HG03521 (cell line): ENCODE results near the gene CCSER1.
"Not testable (repeated sequence)": the region's sequence is repeated elsewhere in the genome, so short reads cannot be mapped to it uniquely, and the experiment has no call there.

ENCODE experiments used
- ATAC-seq: cut with Tn5 transposase; IDR thresholded peaks from one replicate; pipeline ENCODE4 v1.9.1; 2021; ENCODE audit warnings: mild to moderate bottlenecking, moderate library complexity; ENCODE audit not compliant: unreplicated experiment

Gene CCSER1

DNA sequence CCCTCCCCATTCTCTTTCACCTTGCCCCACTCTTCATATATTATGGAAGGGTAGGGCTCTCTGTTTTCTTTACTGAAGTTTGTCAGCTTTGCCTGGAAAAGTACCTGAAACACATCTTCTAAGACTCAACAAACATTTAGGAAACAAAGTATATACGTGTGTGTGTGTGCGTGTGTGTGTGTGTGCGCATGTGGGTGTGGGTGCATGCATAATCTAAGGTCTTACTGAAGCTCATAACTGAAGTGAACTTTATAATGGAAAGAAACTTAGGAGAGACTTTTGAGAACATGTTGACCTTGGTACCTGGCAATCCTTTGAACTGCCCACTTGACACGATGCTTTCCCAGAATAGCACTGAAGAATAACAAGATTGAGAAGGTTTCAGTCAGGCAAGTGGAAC lies 1190.2 kb downstream of the CCSER1 start:
- ATAC-seq, result no peak

DNA sequence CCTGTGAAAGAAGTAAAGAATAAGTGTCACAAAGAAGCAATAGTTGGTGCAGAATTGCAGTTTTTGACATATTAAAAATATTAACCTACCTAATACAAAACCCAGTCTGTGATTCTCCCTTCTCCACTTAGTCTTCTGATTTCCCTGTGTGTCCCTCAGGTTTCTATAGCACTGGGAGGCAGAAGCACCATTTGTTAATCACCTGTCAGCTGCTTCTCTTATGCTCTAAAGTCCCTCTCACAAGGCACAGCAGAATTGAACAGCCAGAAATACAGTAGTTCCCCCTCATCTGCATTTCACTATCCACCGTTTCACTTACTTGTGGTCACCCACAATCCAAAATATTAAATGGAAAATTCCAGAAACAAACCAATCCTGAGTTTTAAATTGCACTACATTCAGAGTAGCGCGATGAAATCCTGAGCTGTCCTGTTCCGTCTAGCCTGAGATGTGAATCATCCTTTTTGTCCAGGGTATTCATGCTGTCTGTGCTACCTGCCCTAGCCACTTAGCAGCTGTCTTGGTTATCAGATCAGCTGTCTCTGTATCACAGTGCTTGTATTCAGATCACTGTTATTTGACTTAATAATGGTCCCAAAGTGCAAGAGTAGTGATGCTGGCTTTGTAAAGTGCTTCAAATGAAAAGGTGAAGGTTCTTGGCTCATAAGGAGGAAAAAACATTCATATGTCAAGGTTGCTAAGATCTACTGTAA lies 1192.5 kb downstream of the CCSER1 start:
- no peak for ATAC-seq

DNA sequence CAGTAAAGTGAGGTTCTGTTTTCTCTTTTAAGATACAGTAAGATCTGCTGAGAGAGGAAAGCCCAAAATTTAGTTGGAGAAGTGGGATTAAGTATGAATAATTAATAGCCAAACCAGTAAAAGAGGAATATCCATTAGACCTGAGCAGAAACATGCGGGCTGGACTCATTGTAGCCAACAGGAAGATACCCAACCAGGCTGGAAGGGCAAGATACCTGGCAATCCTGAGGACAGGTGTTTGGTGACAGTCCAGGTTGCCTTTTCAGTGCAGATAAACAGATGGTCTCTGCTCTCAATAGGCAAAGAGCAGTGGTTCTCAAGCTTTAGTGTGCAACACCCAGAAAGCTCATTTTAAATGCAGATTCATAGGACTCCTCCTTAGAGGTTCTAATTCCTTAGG lies 1195.8 kb downstream of the CCSER1 start:
- no peak for ATAC-seq

DNA sequence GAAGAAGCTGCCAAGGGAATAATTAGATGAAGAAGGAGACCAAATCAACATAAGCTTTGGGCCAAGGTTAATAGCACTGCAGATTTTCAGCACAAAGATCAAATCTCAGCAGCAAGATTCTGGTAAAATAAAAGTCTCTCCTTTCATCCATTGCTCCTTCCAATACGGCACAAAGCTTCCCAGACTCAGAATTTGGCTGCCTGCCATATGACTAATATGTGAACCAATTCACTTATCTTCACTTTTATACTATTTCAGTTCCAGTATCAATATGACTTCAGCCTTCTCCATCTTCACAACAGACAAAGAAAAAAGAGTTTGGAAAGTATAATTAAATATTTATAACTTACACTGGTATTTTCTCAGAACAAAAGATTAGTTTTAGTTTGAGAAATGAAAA lies 1198.3 kb downstream of the CCSER1 start:
- ATAC-seq, result no peak

DNA sequence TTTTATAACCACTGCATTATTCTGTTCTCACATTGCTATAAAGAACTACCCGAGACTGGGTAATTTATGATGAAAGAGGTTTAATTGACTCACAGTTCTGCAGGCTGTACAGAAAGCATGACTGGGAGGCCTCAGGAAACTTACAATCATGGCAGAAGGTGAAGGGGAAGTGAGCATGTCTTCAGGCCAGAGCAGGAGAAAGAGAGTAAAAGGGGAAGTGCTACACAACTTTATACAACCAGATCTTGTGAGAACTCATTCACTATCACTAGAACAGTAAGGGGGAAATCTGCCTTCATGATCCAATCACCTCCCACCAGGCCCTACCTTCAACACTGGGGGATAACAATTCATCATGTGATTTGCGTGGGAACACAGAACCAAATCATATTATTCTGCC lies 1199.0 kb downstream of the CCSER1 start:
- not testable (repeated sequence) for ATAC-seq

DNA sequence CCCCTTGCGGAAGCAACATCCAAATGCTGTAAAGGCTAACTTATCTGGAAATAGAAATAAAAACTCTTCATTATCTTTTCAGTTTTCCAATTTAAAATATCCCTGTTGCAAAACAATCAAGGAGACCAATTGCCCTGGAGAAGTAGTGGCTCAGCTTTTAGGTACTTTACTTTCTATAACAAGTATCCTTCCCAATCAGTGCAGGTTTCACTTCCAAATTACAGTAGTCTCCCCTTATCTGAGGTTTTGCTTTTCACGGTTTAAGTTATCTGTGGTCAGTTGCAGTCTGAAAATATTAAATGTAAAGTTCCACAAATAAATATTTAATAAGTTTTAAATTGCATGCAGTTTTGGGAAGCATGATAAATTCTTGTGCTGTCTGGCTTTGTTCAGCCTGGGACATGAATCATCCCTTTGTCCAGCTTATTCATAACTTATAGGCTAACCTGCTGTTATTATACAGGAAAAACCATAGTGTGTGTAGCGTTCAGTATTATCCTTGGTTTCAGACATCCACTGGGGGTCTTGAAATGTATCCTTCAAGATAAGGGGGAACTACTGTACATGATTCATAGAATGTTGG lies 1203.5 kb downstream of the CCSER1 start:
- ATAC-seq, result no peak

DNA sequence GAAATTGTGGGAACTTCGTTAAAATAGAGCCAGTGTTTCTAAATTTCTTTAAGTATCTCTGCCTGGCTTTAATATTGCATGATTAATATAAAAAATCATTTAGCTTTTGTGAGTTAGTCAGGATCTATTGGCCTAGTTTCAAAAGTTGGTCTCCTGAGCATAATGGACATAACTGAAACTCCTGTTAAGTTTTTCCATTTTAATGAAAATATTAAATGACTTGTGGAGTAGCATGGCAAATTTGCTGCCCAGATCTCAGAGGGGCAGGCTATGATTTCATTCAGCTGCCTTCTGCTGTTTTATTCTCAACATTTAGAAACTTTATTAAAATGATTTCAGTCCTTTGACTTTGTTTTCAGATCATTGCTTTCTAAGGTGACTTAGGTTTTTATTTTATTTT lies 1213.6 kb downstream of the CCSER1 start:
- ATAC-seq, result no peak

DNA sequence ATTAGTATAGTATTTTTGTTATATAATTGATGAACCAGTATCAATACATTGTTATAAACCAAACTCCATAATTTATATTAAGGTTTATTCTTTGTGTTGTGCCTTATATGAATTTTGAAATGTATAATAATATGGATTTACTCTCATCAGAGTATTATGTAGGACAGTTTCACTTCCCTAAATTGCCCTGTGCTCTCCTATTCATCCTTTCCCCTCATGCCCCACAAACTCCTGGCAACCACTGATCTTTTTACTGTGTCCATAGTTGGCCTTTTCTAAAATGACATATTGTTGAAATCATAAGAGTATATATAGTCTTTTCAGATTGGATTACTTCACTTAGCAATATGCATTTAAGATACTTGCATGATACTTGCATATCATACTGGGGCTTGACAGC lies 1218.4 kb downstream of the CCSER1 start:
- no peak for ATAC-seq

DNA sequence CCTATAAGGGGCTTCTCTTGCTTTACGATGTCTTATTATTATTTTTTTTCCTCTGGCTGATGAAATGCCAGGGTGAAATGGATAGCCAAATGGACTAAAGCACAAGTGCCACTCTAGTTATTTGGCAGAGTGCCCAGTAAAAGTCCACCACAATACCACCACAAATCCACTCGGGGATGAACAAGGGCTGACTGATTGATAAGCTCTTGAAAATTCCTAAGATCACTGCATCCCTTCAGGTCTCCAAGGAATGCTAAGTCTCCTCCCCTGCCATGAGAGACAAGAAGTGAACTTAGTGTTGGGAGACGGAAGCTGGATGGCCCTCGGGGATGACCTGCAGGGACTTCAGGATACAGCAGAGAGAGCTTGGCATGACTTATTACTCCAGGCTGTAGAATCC lies 1229.3 kb downstream of the CCSER1 start:
- not testable (repeated sequence) for ATAC-seq

DNA sequence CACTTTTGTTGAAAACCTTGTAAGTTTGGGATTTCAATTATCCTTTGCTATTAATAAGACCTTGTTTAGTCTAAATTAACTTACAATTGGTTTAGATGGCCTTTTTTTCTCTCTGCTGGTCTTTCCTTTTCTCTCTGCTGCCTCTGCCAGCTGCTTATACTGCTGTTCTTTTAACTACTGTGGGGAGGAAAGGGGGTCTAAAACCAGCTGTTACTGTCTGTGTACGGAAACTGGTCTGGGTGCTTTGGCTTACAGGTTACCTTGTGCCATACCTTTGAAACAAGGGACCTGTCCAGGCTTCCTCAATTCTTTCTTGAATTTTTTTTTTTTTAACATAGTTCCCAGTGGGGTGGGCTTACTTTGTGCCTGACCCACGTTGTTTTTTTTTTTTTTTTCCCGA lies 1230.8 kb downstream of the CCSER1 start:
- not testable (repeated sequence) for ATAC-seq

DNA sequence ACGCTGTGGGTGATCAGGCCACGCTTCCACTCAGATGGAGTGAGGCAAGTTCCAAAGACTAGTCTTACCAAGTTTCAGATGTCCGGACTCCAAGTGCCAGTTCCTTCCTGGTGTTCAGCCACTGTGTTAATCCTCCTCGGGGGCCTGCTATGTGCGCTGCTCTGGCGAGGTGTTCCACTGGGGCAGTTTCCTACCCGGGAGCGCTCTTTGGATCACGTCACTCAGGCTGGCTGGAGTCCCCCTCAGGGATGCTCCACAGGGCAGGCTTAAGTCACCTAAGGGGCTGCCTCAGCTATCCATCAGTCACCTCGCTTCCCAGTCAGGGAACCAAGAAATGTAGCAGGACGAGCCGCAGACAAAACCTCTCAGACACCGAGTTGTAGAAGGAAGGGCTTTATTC lies 1231.4 kb downstream of the CCSER1 start:
- ATAC-seq, result not testable (repeated sequence)

DNA sequence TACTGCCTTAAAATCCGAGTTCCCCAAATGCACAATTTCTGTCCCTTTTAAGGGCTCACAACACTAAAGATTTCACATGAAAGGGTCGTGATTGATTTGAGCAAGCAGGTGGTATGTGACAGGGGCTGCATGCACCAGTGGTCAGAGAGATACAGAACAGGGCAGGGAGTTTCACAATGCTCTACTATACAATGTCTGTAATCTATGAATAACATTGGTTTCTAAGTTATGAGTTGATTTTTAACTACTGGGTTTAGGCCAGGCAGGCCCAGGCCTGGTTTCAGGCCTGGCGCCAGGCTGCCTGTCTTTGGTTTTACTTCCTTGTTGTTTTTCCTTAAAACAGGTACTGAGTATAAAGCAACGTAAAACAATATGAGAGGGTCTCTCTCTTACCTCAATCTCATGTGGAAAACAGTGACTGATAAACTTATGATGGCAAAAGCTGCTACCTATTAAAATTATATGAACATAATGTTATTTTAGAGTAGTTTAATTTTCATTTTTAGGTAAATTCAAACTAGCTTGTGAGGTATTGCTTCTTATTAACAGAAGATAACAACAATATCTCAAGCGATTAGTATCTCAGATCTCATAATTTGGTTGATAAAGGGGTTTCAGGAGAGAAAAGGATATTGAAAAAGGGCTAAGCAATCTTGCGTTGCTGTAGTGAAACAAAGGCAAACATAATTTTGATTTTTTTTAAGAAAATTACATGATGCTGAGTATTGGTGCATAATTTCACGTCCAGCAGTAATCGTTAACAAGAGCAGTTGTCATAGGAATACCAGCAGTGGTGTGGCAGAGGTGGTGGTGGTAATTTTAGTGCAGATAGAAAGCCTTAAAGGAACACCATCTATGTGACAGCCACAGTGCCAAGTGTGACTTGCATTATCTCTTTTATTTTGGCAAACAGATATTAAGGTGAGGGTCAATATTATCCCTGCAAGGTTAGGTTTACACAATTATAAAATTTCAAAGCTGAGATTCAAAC lies 1232.1 kb downstream of the CCSER1 start:
- no peak for ATAC-seq

DNA sequence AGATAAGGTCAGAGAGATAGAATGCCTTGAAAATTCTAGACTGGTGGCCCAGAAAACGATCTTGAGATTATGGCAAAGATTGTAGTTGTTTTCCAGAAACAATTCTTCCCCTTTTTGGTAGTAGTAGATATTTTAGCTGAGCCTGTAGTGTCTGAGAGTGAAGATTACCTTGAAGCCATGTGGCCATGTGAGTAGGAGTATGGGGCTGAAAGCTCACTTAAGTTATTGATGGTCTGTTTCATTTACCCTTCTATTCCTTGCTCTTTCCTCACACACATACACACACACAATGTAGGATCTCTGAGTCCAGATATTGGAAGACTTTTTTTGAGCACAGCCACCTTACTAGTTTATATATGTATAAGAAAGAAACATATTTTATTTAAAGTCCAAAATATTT lies 1234.9 kb downstream of the CCSER1 start:
- ATAC-seq, result no peak

DNA sequence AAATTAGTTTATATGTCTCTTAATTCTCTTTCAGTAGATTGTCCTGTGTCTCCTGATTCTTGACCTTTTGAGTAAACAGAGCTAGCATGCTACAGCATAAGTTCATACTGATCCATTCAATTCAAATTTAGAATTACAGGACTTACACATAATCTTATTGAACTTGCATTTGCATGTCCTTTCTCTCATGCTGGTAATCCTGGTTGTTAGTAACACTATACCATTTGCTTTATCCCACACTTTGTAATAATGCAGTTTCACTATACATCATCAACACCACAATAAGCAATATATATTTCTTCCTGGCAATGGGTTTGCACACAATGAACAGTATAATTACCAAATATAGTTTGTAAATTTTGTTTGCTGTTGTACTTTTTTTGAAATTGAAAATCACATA lies 1239.4 kb downstream of the CCSER1 start:
- ATAC-seq, result no peak

DNA sequence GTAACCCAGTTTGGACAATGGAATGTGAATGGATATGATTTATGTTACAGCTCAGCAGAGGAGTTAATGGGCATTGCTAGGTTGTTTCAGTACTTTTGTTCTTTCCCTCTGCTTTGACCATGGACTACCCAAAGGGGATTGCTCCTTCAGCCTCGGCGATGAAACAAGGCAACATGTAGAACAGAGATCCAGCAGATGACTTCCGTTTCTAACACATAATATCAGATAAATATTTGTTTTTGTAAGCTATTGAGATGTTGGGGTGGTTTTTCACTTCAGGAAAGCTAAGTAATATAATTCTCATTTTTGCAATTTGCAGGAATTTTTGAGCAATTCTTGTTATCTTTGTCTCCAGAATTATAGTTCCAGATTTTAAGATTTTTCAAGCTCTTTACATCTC lies 1241.9 kb downstream of the CCSER1 start:
- ATAC-seq, result no peak

DNA sequence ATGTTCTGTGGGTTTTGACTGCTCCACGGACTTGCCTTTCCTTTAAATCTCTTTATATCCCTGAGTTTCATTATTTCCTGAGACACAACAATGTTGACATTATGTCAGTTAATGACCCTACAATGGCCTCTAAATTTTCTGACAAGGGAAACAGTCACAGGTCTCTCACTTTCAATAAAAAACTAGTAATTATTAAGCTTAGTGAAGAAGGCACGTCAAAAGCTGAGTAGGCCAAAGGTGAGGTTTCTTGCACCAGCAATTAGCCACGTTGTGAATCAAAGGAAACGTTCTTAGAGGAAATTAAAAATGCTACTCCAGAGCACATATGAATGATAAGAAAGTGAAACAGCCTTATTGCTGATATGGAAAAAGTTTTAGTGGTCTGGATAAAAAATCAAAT lies 1246.4 kb downstream of the CCSER1 start:
- ATAC-seq, result no peak

DNA sequence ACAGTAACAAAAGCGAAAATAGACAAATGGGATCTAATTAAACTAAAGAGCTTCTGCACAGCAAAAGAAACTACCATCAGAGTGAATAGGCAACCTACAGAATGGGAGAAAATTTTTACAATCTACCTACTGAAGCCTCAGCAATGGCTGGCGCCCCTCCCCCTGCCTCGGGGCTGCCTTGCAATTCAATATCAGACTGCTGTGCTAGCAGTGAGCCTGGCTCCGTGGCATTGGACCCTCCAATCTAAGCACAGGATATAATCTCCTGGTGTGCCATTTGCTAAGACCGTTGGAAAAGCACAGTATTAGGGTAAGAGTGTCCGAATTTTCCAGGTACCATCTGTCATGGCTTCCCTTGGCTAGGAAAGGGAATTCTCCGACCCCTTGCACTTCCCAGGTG lies 1278.2 kb downstream of the CCSER1 start:
- ATAC-seq, result not testable (repeated sequence)

DNA sequence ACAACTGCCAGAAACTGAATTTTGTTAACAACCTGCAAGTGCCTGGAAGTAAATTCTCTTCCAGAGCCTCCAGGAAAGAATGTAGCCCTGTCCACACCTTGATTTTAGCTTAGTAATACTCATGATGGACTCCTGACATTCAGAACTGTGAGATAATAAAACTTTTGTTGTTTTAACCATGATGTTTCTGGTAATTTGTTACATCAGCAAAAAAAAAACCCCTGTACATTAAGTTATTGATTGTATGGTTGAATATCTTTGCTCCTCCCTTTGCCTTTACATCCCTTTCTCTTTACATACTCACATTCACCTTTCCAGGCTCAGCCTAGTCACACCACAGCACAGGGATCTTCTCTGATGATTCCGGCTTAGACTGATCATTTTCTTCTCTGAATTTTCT lies 1294.8 kb downstream of the CCSER1 start:
- ATAC-seq, result no peak

DNA sequence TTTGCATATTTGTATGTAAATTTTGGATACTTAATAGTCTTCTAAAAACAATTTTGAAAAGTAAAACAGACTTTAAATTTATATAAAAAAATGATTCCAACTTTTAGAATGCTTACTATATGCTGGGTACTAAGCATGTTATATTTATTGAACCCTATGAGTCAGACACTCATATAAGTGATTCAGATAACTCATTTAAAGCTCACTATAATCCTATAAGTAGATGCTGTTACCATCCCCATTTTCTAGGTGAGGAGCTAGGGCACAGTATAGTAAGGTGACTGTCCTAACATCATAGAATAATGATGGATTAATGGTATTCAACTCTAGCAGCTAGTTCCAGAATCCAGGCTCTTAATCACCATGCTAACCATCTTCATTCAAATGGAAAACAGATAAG lies 1299.5 kb downstream of the CCSER1 start:
- no peak for ATAC-seq

DNA sequence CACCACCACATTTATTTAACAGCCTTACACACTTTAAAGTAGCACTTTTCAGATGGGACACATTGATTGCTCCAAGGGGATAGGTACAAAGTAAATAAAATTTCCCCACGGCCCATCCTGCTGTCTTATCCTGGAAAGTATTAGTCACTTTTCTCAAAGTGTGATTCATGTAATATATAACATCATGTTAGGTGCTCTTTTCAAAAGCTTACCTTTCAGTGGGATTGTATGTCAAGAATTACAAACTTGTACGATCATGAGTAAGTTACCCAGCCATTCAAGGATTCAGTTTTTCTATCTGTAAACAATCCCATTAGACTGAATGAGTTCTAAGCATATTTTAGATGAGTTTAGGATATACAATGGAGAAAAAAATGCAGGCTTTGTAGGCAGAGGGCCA lies 1300.0 kb downstream of the CCSER1 start:
- no peak for ATAC-seq

DNA sequence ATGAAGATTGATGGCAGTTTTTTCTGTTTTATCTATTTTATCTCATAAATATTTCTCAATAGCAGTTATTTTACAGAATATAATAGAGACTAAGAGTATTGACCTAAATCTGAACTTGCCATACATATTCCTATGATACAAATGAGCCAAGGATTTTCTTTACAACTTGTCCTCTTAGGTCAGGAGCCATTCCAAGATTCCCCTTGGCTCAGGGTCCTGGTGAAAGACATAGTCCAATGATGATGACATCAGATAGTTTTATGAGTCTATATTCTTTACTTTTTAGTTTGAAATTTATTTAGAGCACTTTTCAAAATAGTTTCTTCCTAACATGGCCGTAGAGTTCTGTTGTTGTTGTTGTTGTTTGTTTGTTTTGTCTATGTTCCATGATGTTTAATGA lies 1307.4 kb downstream of the CCSER1 start:
- no peak for ATAC-seq

DNA sequence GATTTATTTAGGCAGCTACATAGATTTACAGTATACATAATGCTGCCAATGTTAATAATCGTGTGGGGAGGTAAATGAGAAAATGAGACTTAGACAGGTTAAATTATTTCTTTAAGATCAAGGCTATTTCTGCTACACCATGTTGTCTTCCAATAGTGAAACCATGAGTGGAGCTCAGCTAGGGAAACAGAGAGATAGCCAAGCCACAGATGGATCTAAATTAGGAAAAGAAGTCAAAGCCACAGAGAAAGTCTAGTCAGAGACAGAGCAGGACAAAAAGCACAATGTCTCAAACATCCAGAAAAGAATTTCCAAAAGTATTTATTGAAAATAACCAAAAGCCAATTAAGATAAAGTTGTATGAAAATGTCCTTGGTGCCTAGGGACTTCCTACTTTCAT lies 1309.4 kb downstream of the CCSER1 start:
- ATAC-seq, result no peak
